GM18502 (cell line): ENCODE results near the gene AOPEP.
"Not testable (repeated sequence)": the region's sequence is repeated elsewhere in the genome, so short reads cannot be mapped to it uniquely, and the experiment has no call there.

ENCODE experiments used
- ATAC-seq: cut with Tn5 transposase; IDR thresholded peaks from one replicate; pipeline ENCODE4 v1.9.1; 2021; ENCODE audit warnings: mild to moderate bottlenecking; ENCODE audit not compliant: unreplicated experiment, poor library complexity

Gene AOPEP

DNA sequence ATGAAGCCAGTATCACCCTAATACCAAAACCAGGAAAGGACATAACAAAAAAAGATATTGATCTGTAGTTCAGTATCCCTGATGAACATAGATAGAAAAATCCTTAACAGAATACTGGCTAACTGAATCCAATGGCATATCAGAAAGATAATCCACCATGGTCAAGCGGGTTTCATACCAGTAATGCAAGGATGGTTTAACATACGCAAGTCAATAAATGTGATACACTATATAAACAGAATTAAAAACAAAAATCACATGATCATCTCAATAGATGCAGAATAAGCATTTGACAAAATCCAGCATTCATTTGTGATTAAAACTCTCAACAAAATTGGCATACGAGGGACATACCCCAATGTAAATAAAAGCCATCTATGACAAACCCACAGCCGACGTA, 110.9 kb downstream of the AOPEP start:
- ATAC-seq = no peak

DNA sequence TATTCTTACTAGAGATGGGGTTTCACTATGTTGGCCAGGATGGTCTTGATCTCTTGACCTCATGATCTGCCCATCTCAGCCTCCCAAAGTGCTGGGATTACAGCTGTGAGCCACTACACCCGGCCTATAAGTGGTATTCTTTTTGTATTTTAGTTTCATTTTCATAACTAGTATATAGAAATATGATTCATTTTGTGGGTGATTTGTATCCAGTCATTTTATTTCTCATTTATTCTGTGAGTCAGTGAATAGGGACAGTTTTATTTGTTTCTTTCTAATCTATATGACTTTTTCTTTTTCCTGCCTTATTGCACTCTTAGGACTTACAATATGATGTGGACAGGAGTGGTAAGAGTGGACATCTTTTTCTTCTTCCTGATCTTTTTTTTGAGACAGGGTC, 112.9 kb downstream of the AOPEP start:
- no peak for ATAC-seq

DNA sequence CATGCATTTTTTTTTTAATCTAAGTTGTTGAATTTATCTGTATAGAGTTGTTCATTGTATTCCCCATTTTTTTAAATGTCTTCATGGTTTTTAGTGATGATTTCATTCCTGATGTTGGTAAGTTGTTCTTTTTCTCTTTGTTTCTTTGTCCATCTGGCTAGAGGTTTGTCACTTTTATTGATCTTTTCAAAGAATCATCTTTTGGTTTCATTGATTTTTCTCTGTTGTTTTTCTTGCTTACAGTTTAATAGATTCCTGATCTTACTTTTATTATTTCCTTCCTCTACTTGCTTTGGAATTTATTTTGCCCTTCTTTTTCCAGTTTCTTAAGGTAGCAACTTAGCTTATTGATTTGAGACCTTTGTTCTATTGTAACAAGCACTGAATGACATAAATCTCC, 114.2 kb downstream of the AOPEP start:
- ATAC-seq = no peak

DNA sequence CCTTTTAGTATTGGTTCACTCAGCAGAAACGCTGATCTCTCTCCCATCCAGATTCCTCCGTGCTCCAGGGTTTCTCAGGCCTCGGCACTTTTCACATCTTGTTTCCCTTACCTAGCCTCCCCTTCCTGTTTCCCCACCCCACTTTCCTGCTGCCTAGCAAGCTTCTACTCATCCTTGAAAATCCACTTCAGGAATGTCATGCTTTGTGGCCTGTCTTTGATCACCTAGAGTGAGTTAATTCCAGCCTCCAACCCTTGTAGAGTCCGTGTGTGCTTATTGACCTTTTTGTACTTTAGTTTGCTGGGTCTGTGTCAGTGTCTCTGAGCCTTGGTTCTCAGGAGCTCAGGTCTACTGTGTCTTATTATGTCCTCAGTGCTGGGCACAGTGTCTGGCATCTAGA, 116.6 kb downstream of the AOPEP start:
- no peak for ATAC-seq

DNA sequence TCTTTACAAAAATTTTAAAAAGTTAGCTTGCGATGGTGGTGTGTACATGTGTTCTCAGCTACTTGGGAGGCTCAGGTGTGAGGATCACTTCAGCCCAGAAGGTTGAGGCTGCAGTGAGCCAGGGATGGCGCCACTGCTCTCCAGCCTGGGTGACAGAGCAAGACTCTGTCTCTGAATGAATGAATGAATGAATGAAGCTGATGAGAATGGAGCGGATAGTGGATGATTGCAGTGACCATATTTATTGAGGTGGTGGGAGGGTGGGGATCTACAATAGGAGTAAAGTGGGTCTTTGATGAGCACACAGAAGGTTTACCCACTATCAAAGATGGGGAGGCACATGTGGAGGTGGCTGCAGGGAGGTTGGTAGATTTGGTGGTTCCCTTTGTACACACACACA, 120.2 kb downstream of the AOPEP start:
- no peak for ATAC-seq

DNA sequence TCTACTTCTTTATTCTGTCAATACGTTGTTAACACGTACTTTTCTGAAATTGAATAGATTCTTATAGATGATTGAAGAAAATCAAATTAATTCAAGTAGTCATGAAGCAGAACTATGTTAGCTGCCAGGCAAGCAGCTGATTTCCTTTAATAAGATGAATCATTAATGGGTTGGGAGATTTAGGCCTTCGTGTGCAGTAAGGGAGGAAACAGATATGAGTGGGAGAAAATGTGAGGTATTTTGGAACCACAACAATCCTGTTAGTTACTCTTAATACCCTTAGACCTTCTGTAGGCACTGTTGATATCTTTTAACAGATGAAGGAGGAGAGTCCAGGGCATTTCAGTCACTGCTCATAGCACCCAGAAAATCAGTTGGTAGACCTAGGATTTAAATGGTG, 121.0 kb downstream of the AOPEP start:
- no peak for ATAC-seq

DNA sequence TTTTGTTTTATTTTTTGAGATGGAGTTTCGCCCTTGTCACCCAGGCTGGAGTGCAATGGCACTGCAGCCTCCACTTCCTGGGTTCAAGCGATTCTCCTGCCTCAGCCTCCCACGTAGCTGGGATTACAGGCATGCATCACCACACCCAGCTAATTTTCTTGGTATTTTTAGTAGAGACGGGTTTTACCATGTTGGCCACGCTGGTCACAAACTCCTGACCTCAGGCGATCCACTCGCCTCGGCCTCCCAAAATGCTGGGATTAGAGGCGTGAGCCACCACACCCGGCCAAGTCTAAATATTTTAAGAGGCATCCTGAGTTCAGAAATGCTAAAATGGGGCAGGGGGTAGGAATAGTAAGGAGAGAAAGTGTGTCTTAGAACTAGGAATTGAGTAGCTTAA, 122.3 kb downstream of the AOPEP start:
- ATAC-seq = not testable (repeated sequence)

DNA sequence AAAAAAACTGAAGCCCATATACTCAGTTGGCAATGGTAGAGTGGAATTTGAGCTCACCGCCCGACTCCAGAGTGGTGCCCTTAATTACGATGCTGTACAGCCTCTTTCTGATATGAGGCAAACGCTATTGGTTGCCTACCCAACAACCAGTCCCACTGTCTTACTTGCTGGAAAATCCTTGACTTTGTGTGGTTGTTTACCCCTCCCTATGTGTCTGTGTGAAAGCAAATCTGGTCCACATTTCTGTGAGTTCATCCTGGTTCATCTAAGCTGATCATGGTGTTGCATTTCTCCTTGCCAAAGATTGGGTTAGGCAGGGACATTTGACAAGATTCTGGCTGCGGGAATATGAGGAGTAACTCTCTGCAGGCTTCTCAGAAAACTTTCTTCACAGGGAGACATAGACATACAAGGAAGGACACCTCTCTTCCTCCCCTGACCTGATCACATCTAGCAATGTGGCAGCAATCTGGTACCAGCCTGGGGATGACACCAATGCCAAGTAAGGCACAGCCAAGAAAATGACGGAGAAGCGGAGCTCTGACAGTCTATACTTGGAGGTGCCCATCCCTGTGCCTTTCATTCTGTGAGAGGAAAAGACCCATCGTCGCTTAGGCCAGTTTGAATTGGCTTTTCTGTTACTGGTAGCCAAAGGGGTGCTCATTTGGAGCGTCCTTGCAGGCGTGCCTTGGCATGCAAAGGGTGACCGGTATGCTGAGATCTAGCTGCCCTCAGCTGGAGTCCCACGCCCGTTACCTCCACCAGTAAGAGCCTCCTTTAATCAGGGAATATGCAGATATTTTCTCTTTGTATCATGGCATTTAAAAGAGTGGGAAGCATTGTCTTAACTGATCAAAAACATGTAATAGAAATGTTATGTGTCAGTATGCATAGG, 124.3 kb downstream of the AOPEP start:
- no peak for ATAC-seq

DNA sequence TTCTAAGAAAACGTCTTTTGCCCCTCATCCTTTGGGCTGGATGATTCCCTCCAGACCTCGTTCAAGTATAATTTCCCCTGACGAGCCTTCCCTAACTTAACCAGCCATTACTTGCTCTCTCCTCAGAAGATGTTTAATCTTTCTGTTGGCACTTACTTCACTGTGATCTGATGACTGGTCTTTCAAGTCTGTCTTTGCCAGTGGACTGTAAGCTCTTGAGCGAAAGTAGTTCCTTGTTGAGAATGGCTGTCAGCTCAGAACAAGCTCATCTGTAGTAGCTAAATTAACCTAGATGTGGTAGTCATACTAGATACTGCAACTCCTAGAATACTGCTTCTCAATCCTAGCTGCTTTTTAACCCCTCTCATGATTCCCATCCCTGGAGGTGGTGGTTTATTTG, 125.0 kb downstream of the AOPEP start:
- ATAC-seq = no peak

DNA sequence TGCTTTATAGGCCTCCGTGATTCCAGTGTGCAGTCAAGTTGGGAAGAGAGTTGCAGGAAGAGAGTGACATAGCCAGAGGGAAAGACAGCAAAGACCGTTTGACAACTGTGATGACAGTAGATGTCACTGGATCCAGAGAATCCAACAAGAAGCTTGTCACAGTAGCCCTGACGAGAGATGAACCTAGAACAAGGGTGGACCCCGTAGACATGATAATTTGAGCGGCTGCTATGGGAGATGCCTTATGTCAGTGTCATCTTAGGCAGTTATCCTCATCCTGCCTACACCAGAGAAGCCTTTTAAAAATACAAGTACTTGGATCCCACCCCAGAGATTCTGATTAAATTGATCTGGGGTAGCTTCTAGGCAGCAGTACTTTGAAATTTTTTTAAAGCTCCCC, 125.4 kb downstream of the AOPEP start:
- ATAC-seq = no peak

DNA sequence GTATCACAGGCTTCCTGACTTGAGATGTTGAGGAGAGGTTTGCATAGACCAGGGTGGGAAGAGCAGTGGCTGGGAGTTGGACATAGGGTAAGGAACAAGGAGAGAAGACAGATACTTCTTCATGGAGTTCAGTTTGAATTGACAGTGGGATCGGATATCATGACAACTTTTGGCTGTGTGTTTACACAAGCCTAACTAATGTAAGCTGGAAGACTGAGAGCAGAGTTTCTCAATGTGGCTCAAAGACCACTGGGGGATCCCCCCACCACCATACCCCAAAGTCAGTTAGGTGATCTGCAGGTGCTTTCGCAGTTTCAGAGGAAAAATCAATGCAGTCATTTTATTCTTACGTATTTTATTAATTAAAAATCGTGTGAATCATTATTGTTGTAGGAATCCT, 125.9 kb downstream of the AOPEP start:
- ATAC-seq = no peak

DNA sequence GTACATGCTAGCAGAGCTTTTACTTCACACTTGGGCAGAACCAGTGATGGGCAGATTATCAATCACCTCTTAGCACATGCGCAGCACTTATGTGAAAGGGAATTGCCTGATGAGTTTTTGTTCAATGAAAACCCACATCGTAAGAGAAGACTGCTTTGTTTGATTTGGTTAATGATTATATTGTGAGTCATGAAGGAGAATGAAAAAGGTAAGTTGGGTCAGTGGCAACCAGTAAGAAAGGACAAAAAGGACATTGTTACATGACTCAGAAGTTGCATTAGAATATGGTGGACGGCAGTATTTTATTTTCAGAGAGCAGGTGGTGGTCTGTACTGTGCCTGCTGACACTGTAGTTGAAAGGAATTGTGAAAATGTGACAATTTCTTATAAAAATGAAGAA, 127.4 kb downstream of the AOPEP start:
- ATAC-seq = no peak

DNA sequence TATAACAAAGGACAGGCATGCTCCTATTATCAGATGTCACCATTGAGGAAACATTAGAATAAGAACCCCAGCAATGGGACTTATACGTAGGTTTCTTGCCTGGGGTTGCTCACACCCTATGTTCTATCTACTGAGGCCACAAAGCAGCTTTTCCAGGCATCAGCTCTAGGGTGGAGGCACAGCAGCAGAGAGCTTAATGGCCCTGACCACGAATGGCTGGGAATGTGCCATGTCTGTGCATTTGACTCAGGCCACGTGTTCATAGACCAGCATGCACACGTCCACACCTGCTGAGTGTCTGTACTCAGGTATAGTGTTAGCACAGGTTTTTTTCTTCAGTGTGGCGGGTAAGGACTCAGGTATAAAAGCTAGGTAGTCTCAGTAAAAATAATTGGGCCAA, 129.4 kb downstream of the AOPEP start:
- no peak for ATAC-seq

DNA sequence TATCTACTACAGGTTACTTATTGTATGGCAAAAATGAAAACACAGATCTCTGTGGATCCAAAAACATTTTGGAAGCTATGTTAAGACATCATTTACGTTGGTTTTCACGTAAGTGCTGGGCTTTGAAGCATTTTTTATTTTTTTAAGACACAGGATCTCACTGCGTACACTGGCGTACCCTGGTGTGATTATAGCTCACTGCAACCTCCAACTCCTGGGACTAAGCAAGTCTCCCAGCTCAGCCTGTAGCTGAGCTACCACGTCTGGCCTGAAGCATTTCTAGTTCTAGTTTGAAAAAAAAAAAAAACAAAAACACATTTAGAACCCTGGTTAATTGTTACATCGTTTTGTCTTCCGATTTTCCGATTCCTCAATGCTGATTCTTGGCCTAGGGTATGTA, 131.3 kb downstream of the AOPEP start:
- no peak for ATAC-seq

DNA sequence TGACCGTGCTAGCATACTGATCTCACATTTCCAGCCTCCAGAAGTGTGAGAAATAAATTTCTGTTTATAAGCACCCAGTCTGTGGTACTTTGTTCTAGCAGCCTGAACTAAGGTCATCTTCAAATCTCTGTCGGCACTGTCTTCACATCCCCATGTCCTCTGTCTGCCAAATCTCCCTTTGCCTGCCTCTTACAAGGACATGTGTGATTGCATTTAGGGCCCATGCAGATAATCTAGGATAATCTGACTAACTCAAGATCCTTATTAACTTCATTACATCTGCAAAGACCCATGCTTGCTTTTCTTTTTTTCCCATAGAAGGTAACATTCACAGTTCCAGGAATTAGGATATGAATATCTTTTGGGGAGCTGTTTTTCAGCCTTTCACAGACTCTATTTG, 132.7 kb downstream of the AOPEP start:
- no peak for ATAC-seq

DNA sequence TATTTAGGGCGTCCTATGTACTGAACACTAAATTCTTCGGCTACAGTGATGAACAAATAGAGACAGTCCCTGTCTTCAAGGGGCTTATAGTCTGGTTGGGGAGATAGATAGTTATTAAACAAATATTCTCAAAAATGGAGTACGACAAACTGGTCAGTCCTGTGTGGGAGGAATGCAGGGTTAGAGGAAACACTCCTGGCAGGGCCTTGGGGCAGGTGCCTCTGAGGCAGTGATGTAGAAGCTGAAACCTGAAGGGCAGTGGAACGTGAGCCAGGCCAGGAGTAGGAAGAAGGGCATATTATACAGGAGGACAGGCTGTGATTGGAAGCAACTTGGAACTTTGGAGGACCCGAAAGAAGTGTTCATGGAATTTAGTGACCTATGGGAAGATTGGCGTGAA, 133.4 kb downstream of the AOPEP start:
- ATAC-seq = no peak

DNA sequence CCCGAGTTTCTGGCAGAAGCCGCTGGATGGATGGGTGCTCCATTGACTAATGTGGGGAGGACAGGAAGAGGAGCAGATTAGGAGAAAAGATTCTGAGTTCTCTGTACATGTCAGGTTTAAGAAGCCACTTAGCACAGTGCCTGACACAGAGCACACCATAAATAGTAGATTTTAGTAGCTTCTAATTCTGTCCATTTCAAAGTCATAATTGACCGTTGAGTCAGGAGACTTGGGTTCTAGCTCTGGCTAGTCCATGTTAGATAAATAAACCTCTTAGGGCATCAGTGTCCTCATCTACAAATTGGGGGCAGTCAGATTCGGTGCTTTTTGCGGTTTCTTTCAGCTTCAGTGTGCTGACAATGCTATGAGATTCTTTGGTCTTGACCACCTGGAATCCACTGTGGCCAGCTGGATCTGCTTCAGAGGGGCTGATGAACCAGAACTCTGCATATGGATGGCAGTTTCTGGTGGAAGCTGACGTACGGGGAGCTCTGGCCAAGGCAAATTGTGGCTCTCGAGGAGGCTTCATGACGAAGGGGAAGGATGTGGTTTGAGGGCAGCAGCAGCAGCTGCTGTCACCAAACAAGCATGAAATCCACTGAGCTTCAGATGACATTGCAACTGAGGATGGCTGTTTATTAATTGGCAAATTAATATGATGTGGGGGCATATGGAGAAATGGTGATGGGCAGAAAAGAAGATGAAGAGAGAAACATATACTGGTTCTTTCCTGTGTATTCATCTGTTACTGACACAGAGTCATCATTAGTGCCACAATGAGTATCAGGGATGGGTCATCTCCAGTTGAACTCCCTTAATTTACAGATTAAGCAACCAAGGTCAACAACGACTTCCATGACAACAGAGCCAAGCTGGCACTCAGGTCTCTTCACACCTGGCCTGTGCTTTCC, 134.4 kb downstream of the AOPEP start:
- ATAC-seq = peak; percentile 93

DNA sequence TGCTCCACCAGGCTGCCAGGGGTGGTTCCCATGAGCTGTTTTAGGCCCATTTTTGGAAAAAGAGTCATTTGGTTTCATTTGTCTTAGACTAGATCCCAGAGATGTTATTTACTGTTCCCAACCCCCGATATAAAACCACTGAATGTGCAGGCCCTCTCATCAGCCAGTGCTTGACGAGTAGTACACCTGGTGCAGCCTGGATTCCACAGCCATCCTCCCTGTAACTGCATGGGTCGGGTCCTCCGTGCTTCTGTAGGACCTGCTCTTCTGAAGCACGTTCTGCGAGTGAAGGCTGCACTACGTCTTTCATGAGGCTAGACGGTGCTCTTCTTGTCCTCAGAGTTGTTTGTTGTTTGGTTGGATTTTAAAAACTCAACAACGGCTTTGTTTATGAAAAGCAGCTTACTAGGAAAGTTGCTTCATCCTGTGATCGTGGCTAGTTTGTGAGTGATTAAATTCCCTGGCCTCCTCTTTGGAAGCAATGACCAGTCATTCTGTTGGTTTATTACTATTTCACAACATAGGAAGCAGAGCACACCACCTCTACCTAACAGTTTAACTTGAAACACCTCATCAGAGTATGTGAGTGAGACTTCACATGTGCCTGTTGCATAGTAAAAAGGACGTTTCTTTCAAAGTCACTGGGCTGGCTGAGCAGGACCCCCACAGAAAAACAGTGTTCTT, 135.2 kb downstream of the AOPEP start:
- ATAC-seq = no peak

DNA sequence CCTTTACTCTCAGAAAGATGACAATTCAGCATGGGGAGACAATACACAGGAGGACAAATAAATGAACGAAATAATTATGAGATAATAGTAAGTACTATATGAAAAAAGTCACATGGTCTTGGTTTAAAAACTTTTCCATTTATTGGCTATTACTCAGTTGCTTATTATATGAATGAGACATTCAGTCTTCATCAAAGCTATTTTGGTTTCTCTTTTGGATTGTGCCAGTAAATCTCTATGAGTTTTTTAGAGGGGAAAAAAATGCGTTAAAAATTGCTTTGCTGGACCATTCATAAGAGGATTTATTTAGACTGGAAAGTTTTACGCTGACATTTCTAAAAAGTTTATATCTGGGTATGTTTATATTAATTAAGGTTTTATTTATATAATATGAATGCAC, 137.7 kb downstream of the AOPEP start:
- no peak for ATAC-seq

DNA sequence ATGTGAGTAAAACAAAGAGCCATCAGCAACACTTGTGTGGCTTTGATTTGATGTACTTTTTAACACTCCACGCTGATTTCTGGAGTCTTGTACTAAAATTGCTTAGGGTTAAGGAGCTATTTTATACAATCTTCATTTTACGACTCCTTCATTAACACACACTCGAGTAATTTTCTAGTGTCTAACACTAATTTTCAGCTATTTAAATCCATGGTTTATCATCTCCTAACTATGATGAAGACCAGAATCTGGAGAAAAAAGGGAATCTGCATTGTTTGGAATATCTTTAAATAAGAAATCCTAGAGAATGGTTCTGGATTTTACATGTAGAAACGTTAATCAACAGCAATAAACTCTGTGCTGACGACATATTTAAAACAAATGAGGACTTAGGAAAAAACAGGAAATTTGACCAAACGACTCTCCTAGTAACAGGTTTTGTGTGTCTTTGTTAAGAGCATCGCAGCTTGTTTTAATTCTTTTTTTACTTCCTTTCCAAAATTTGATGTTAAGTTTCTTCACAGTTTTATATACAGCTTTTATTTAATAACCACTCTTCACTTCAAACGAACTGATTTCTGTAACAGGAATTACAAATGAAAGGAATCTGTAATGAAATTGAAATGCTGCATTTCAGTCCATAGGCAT, 138.5 kb downstream of the AOPEP start:
- no peak for ATAC-seq
